ENCODE measurements around the gene MALT1. TPM values are rescaled to one million over a fixed set of nuclear protein-coding genes. Genes with fewer than 3 reads are reported as not detected.

The MALT1 gene
- total and polyA plus RNA-seq, 9 of the 15 experiments (the other 6 are each of a cell fraction or from before 2014, with no cell fraction given), result 0.14 to 1.6 (median 0.32) TPM

DNA sequence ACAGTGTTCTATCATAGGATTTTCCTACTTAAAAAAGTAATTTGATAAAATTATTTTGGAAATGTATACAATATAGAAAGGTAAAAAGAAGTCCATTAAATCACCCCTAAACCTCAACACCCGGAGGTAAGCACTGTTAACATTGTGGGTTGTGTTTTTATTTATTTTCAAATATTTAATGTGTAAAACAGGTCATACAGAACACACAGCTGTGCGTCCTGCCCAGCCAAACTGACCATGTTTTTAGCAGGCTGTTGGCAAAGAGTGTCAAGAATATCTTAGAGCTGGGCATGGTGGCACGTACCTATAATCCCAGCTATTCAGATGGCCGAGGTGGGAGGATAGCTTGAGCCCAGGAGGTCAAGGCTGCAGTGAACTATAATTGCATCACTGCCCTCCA, 114.6 kb downstream of the MALT1 start:
- no peaks in the 10 kb centered on the region for H4K20me1 ChIP-seq (replicated peaks; ENCODE audit: control insufficient read depth, insufficient read depth, low read length)
- H2AFZ ChIP-seq (ENCODE audit: low read depth, low read length), result no peak overlapping the region
- intact Hi-C loops (cut with micrococcal nuclease) (no loop called here), in situ Hi-C loops (cut with MboI) (no loop called here)
- ChIA-PET CTCF (ENCODE audit: low intra/inter-chr PET ratio) (no interaction called here), POLR2A (no interaction called here)
- no peaks in the 10 kb centered on the region for H3K36me3 ChIP-seq (ENCODE audit: control insufficient read depth, insufficient read depth, low read length)
- H3K9me3 ChIP-seq (replicated peaks; ENCODE audit: control insufficient read depth, insufficient read depth, low read depth, low read length), result no peaks in the 10 kb centered on the region
- H3K4me2 ChIP-seq (ENCODE audit: insufficient read depth, low read length), result no peak overlapping the region
- no peaks in the 10 kb centered on the region for H3K79me2 ChIP-seq (ENCODE audit: control insufficient read depth, insufficient read depth, low read length)
- H3K4me1 ChIP-seq (replicated peaks in 1 of 2; ENCODE audit: control insufficient read depth in 2 of 2, insufficient read depth in 2 of 2, low read length in 2 of 2), result no peaks in the 10 kb centered on the region
- H3K4me3 ChIP-seq, result no peak overlapping the region
- WGBS (ENCODE audit: insufficient coverage, low coverage, missing lambda C conversion rate), result 0% methylated on average over 4 of the region's 4 CpGs
- ATAC-seq, result no peak
- no peak overlapping the region for H3K9ac ChIP-seq (ENCODE audit: insufficient read depth in 1 of 2, low read depth in 2 of 2, low read length in 2 of 2)
- no peak overlapping the region for H3K27ac ChIP-seq (ENCODE audit: extremely low read depth, low read depth, low read length)
- no peak for DNase-seq (ENCODE audit: extremely low read depth in 1 of 4, low spot score in 3 of 4)
- FAIRE-seq, result no peak
- no peak for TF ChIP-seq LARP7 (IDR thresholded peaks at IDR 0.05)
- TF ChIP-seq DIDO1 (tag; IDR thresholded peaks at IDR 0.05; ENCODE audit: low read depth), result no peak
- no peak for TF ChIP-seq ZNF282 (CRISPR knock-in tag; IDR thresholded peaks at IDR 0.05)
- TF ChIP-seq ZFX (CRISPR knock-in tag; IDR thresholded peaks at IDR 0.05), result no peak
- no peak for TF ChIP-seq TOE1 (IDR thresholded peaks at IDR 0.05; ENCODE audit: borderline replicate concordance)
- no peak for TF ChIP-seq TOE1 (CRISPR knock-in tag; IDR thresholded peaks at IDR 0.05; ENCODE audit: borderline replicate concordance, low read depth)
- TF ChIP-seq ZNF253 (CRISPR knock-in tag; conservative IDR thresholded peaks at IDR 0.05), result no peak
- no peak for TF ChIP-seq HES1 (IDR thresholded peaks at IDR 0.05; ENCODE audit: low read depth)
- TF ChIP-seq ZNF224 (CRISPR knock-in tag; IDR thresholded peaks at IDR 0.05), result no peak
- TF ChIP-seq ZNF764 (CRISPR knock-in tag; IDR thresholded peaks at IDR 0.05; ENCODE audit: low read depth), result no peak
- no peak for TF ChIP-seq PTBP1 (IDR thresholded peaks at IDR 0.05; ENCODE audit: low read depth, low read length)
- no peaks in the 10 kb centered on the region for H3K9me1 ChIP-seq (ENCODE audit: control insufficient read depth, insufficient read depth, low read length)
- no peaks in the 10 kb centered on the region; a peak in 2 of 5 replicates for H3K27me3 ChIP-seq (ENCODE audit: control insufficient read depth in 2 of 2, insufficient read depth in 2 of 2, low read length in 2 of 2)
- BruUV-seq (replicated peaks), result no TSS peak

Data from K562 (cell line).